IMR-90 (cell line): Measurements from ENCODE around the gene SYNJ2BP. TPM values are rescaled to one million over a fixed set of nuclear protein-coding genes. Genes with fewer than 3 reads are reported as not detected.
A peak's percentile ranks its signal among the peaks of the same experiment; 100 is the strongest.

ENCODE experiments used
- ATAC-seq: fragments of 200-7000 bp; cut with Tn5 transposase; 2 replicates; pipeline ENCODE4 v1.9.1; 2020; ENCODE audit warnings: low read depth, mild to moderate bottlenecking, moderate library complexity
- BruUV-seq: library from RNA; stranded (reverse); fragments of 400-500 nt; replicated peaks from 2 replicates; lab custom pipeline; 2021; lab: Mats Ljungman, UMichigan
- CTCF ChIA-PET: fragments of 300-600 bp; formaldehyde crosslinking; extraction: SDS; loops from one replicate; lab custom pipeline; 2021; ENCODE audit warnings: antibody characterized with exemption; lab: Yijun Ruan, JAX
- POLR2A ChIA-PET: fragments of 300-600 bp; sonication (Branson Sonifier 250); formaldehyde crosslinking; loops from one replicate; lab custom pipeline; 2022; ENCODE audit warnings: antibody characterized with exemption; ENCODE audit not compliant: unreplicated experiment; lab: Charles Lee
- DNase-seq: peaks from one replicate; pipeline ENCODE4 v3.0.0; 2013
- H2AFZ ChIP-seq: replicated peaks from 2 replicates; pipeline ENCODE3; 2013; ENCODE audit warnings: low read length, mild to moderate bottlenecking; ENCODE audit not compliant: poor library complexity
- H2AK5ac ChIP-seq: 2 replicates; pipeline ENCODE4 v1.6.1; 2013; ENCODE audit warnings: low read depth, low read length, inconsistent platforms
- H2AK9ac ChIP-seq: replicated peaks from 2 replicates; pipeline ENCODE3; 2013; ENCODE audit warnings: mild to moderate bottlenecking, low read depth, low read length, moderate library complexity; ENCODE audit not compliant: poor library complexity
- H2BK120ac ChIP-seq: 2 replicates; pipeline ENCODE4 v1.6.1; 2013; ENCODE audit warnings: low read depth, low read length, inconsistent platforms
- H2BK15ac ChIP-seq: 3 replicates; pipeline ENCODE4 v1.6.1; 2013; ENCODE audit warnings: low read depth, low read length, inconsistent platforms
- H2BK20ac ChIP-seq: 2 replicates; pipeline ENCODE4 v1.6.1; 2013; ENCODE audit warnings: low read depth, mild to moderate bottlenecking, inconsistent platforms, low read length, moderate library complexity
- H2BK5ac ChIP-seq: 2 replicates; pipeline ENCODE4 v1.6.1; 2013; ENCODE audit warnings: mild to moderate bottlenecking, low read depth, low read length, inconsistent platforms; ENCODE audit not compliant: poor library complexity, severe bottlenecking
- H3K14ac ChIP-seq: replicated peaks from 2 replicates; pipeline ENCODE4 v1.6.1; 2013; ENCODE audit warnings: low read depth, low read length, inconsistent platforms
- H3K18ac ChIP-seq: 2 replicates; pipeline ENCODE4 v1.6.1; 2013; ENCODE audit warnings: low read depth, low read length, control low read depth
- H3K23ac ChIP-seq: 2 replicates; pipeline ENCODE4 v1.6.1; 2013; ENCODE audit warnings: low read depth, low read length, inconsistent platforms
- H3K27ac ChIP-seq: 2 replicates; pipeline ENCODE4 v1.5.1; 2013; ENCODE audit warnings: mild to moderate bottlenecking, control low read depth, low read length; ENCODE audit not compliant: insufficient read depth
- H3K27me3 ChIP-seq: 2 replicates; pipeline ENCODE4 v1.6.1; 2013; ENCODE audit warnings: low read length; ENCODE audit not compliant: control insufficient read depth, insufficient read depth
- H3K36me3 ChIP-seq: 2 replicates; pipeline ENCODE4 v1.6.1; 2013; ENCODE audit warnings: low read length, mixed read lengths; ENCODE audit not compliant: control insufficient read depth, insufficient read depth
- H3K4ac ChIP-seq: 2 replicates; pipeline ENCODE4 v1.6.1; 2013; ENCODE audit warnings: low read depth, low read length, inconsistent platforms
- H3K4me1 ChIP-seq: 2 replicates; pipeline ENCODE4 v1.6.1; 2013; ENCODE audit warnings: low read length, mixed read lengths; ENCODE audit not compliant: control insufficient read depth, insufficient read depth
- H3K4me2 ChIP-seq: 2 replicates; pipeline ENCODE4 v1.6.1; 2013; ENCODE audit warnings: low read depth, mild to moderate bottlenecking, control low read depth, low read length, moderate library complexity
- H3K4me3 ChIP-seq: 2 replicates; pipeline ENCODE4 v1.5.1; 2013; ENCODE audit warnings: low read depth, mild to moderate bottlenecking, control low read depth, low read length, moderate library complexity; ENCODE audit not compliant: insufficient read depth
- H3K56ac ChIP-seq: 2 replicates; pipeline ENCODE4 v1.6.1; 2013; ENCODE audit warnings: low read length, inconsistent platforms; ENCODE audit not compliant: insufficient read depth; ENCODE audit errors: extremely low read depth
- H3K79me1 ChIP-seq, 2 experiments: 2 replicates each; pipeline ENCODE4 v1.6.1; 2013; ENCODE audit warnings: low read length in 2 of 2, inconsistent platforms in 1 of 2, low read depth in 1 of 2
- H3K9ac ChIP-seq: 2 replicates; pipeline ENCODE4 v1.6.1; 2013; ENCODE audit warnings: low read depth, low read length, control low read depth
- H3K9me1 ChIP-seq: 2 replicates; pipeline ENCODE4 v1.6.1; 2013; ENCODE audit warnings: low read length, inconsistent platforms; ENCODE audit not compliant: insufficient read depth
- H3K9me3 ChIP-seq: 2 replicates; pipeline ENCODE4 v1.6.1; 2013; ENCODE audit warnings: low read length; ENCODE audit not compliant: control insufficient read depth, insufficient read depth
- H4K20me1 ChIP-seq: 2 replicates; pipeline ENCODE4 v1.6.1; 2013; ENCODE audit warnings: low read length, inconsistent platforms; ENCODE audit not compliant: insufficient read depth
- H4K5ac ChIP-seq: 2 replicates; pipeline ENCODE4 v1.6.1; 2013; ENCODE audit warnings: mild to moderate bottlenecking, low read depth, low read length, control low read depth
- H4K8ac ChIP-seq, 2 experiments: 2 replicates each; pipeline ENCODE4 v1.6.1; 2013; ENCODE audit warnings: low read depth in 2 of 2, low read length in 2 of 2, control low read depth in 1 of 2, inconsistent platforms in 1 of 2
- H4K91ac ChIP-seq: 2 replicates; pipeline ENCODE4 v1.6.1; 2013; ENCODE audit warnings: low read depth, low read length, inconsistent platforms; ENCODE audit not compliant: insufficient read depth
- BHLHE40 ChIP-seq: fragments of 150-350 bp; IDR thresholded peaks from 2 replicates; pipeline ENCODE4 v1.6.1; 2016; ENCODE audit warnings: mild to moderate bottlenecking, low read depth, low read length
- CEBPB ChIP-seq: IDR thresholded peaks from 2 replicates; pipeline ENCODE4 v1.6.1; 2012; ENCODE audit warnings: low read depth, low read length, improper control_type of control experiment
- CHD1 ChIP-seq: IDR thresholded peaks from 2 replicates; pipeline ENCODE4 v1.6.1; 2012; ENCODE audit warnings: low read depth, low read length, improper control_type of control experiment
- CTCF ChIP-seq: conservative IDR thresholded peaks from 2 replicates; pipeline ENCODE4 v1.5.1; 2012; ENCODE audit warnings: mild to moderate bottlenecking, low read depth, low read length, improper control_type of control experiment
- ELK1 ChIP-seq: fragments of 150-350 bp; IDR thresholded peaks from 2 replicates; pipeline ENCODE4 v1.6.1; 2016; ENCODE audit warnings: low read depth, mild to moderate bottlenecking, low read length, moderate library complexity, borderline replicate concordance
- FOS ChIP-seq: fragments of 150-350 bp; IDR thresholded peaks from 2 replicates; pipeline ENCODE4 v1.6.1; 2016; ENCODE audit warnings: low read depth, low read length
- MAFK ChIP-seq: IDR thresholded peaks from 2 replicates; pipeline ENCODE4 v1.6.1; 2012; ENCODE audit warnings: low read depth, low read length, improper control_type of control experiment
- MAZ ChIP-seq: IDR thresholded peaks from 2 replicates; pipeline ENCODE4 v1.6.1; 2012; ENCODE audit warnings: low read depth, mild to moderate bottlenecking, low read length, improper control_type of control experiment, moderate library complexity, borderline replicate concordance
- MXI1 ChIP-seq: IDR thresholded peaks from 2 replicates; pipeline ENCODE4 v1.6.1; 2012; ENCODE audit warnings: low read depth, mild to moderate bottlenecking, low read length, moderate library complexity, borderline replicate concordance
- NFE2L2 ChIP-seq: fragments of 150-350 bp; IDR thresholded peaks from 2 replicates; pipeline ENCODE4 v1.6.1; 2016; ENCODE audit warnings: low read depth, mild to moderate bottlenecking, low read length
- POLR2A ChIP-seq: IDR thresholded peaks from 2 replicates; pipeline ENCODE4 v1.6.1; 2012; ENCODE audit warnings: mild to moderate bottlenecking, low read depth, low read length
- RAD21 ChIP-seq: IDR thresholded peaks from 2 replicates; pipeline ENCODE4 v1.6.1; 2012; ENCODE audit warnings: low read length, improper control_type of control experiment
- RCOR1 ChIP-seq: IDR thresholded peaks from 2 replicates; pipeline ENCODE4 v1.6.1; 2012; ENCODE audit warnings: mild to moderate bottlenecking, low read length, improper control_type of control experiment; ENCODE audit not compliant: insufficient replicate concordance
- RFX5 ChIP-seq: IDR thresholded peaks from 2 replicates; pipeline ENCODE4 v1.8.0; 2012; ENCODE audit warnings: low read depth, mild to moderate bottlenecking, low read length, moderate library complexity
- SMC3 ChIP-seq: fragments of 150-350 bp; IDR thresholded peaks from 2 replicates; pipeline ENCODE4 v1.6.1; 2016; ENCODE audit warnings: low read depth, mild to moderate bottlenecking, antibody characterized with exemption, low read length, moderate library complexity
- WGBS, 2 experiments: methylation state at CpG; one replicate each; pipeline versions ENCODE4 v1.1.5 to v1.1.7; 2013; ENCODE audit warnings: missing lambda C conversion rate in 2 of 2; ENCODE audit not compliant: insufficient read length in 1 of 2; ENCODE audit errors: extremely low coverage in 2 of 2; 5-methylcytosine and 5-hydroxymethylcytosine counted together
- dilution Hi-C: fragments of 300-500 bp; cut with HindIII; formaldehyde crosslinking; loops from one replicate; pipeline ENCODE4 v1.14.3; 2018; ENCODE audit warnings: low sequenced_read_pairs; ENCODE audit not compliant: unreplicated experiment
- in situ Hi-C: fragments of 300-500 bp; cut with MboI; formaldehyde crosslinking; loops from 3 replicates; pipeline ENCODE4 v1.14.3; 2019; ENCODE audit warnings: low sequenced_read_pairs, inconsistent platforms, mixed read lengths
- intact Hi-C: fragments of 100-400 bp; cut with micrococcal nuclease; formaldehyde crosslinking; loops from 2 replicates; pipeline ENCODE4 v1.10.0; 2022
- polyA plus RNA-seq, 3 experiments: library from polyadenylated mRNA; depleted of rRNA; stranded (reverse); fragments of >200 nt; gene quantifications; 2 replicates each; pipeline ENCODE4 v1.2.3, GENCODE V29; 2012; ENCODE audit warnings: low replicate concordance in 1 of 3
- total RNA-seq: library from RNA; depleted of rRNA; stranded (reverse); fragments of >200 nt; gene quantifications from 2 replicates; pipeline ENCODE4 v1.2.3, GENCODE V29; 2012
- TF ChIP-seq, protein P1 (sequence below): fragments of 150-350 bp; IDR thresholded peaks from 2 replicates; pipeline ENCODE4 v1.6.1; 2017; ENCODE audit warnings: mild to moderate bottlenecking, antibody characterized with exemption, low read length, low read depth

The SYNJ2BP gene
- total and polyA plus RNA-seq, 2 of the 4 experiments (the other 2 are of a cell fraction), result 10.0 to 25.5 TPM

DNA sequence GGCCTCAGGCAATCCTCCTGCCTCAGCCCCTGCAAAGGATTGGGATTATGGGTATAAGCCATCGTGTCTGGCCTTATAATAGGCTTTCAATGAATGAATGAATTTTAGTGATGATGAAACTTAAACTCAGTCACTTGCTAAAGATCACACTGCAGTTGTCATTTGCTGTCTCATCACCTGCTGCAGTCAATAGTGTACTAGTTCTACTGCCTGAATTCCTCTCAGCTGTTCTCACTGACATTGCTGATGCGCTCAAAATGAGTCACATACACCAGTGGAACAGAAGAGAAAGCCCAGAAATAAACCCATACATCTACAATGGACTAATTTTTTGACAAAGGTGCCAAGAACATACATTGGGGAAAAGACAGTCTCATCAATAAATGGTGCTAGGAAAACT lies 5.6 kb upstream of the SYNJ2BP start:
- no peaks in the 10 kb centered on the region for H3K27me3 ChIP-seq
- no peak overlapping the region for H4K91ac ChIP-seq
- no TSS peak for BruUV-seq
- in situ Hi-C loops, result no loop called here
- no peak overlapping the region for H3K4me2 ChIP-seq
- no peak overlapping the region for H3K4me3 ChIP-seq
- H4K20me1 ChIP-seq, result no peaks in the 10 kb centered on the region
- no peak overlapping the region for H2BK120ac ChIP-seq
- H3K4me1 ChIP-seq, result no peaks in the 10 kb centered on the region
- no peaks in the 10 kb centered on the region for H3K36me3 ChIP-seq
- H2BK15ac ChIP-seq, result no peak overlapping the region
- no peak overlapping the region for H2AK5ac ChIP-seq
- ChIA-PET POLR2A (no interaction called here), CTCF (no interaction called here)
- no peak overlapping the region for H2AK9ac ChIP-seq
- no peak overlapping the region for H3K23ac ChIP-seq
- no peak overlapping the region for H3K18ac ChIP-seq
- H3K9ac ChIP-seq, result no peak overlapping the region
- no peak overlapping the region for H2AFZ ChIP-seq
- H2BK20ac ChIP-seq, result no peak overlapping the region
- no CpG with 5 or more reads among the region's 2 CpGs for WGBS, 2 experiments
- no peaks in the 10 kb centered on the region for H3K79me1 ChIP-seq
- no peaks in the 10 kb centered on the region for H3K9me3 ChIP-seq
- H4K5ac ChIP-seq, result no peak overlapping the region
- H3K14ac ChIP-seq, result no peak overlapping the region
- no peak overlapping the region for H3K56ac ChIP-seq
- TF ChIP-seq CTCF, result no peak
- TF ChIP-seq MXI1, result no peak
- no peak for TF ChIP-seq CHD1
- TF ChIP-seq ELK1, result no peak
- no peak for TF ChIP-seq NFE2L2
- no peak for TF ChIP-seq FOS
- TF ChIP-seq BHLHE40, result no peak
- no peak for TF ChIP-seq MAZ
- no peak for TF ChIP-seq POLR2A
- TF ChIP-seq RAD21, result no peak
- TF ChIP-seq SMC3, result no peak
- no peak for TF ChIP-seq CEBPB
- no peak for TF ChIP-seq MAFK
- TF ChIP-seq, protein P1, sequence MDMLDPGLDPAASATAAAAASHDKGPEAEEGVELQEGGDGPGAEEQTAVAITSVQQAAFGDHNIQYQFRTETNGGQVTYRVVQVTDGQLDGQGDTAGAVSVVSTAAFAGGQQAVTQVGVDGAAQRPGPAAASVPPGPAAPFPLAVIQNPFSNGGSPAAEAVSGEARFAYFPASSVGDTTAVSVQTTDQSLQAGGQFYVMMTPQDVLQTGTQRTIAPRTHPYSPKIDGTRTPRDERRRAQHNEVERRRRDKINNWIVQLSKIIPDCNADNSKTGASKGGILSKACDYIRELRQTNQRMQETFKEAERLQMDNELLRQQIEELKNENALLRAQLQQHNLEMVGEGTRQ, result no peak
- TF ChIP-seq RCOR1, result no peak
- no peak for TF ChIP-seq RFX5
- H2BK5ac ChIP-seq, result no peak overlapping the region
- ATAC-seq (no peak), DNase-seq (peak; percentile 16)
- H4K8ac ChIP-seq, result no peak overlapping the region
- H3K4ac ChIP-seq, result no peak overlapping the region
- no peaks in the 10 kb centered on the region for H3K9me1 ChIP-seq
- dilution Hi-C loops, result no loop called here
- no peak overlapping the region for H3K27ac ChIP-seq
- intact Hi-C loops, result no loop called here
